Hematopoietic multipotent progenitor cell treated with erythropoietin and hydrocortisone succinate and interleukin-3 and kit ligand, for 6 days (in vitro differentiated cells): Measurements from ENCODE around the gene LDLRAD3.

Source experiments
- DNase-seq: peaks from one replicate; pipeline ENCODE4 v3.0.0-alpha.2; 2015

Gene LDLRAD3

GRCh38 chr11:36219996-36220395 lies 276.1 kb downstream of the LDLRAD3 start:
- no peak for DNase-seq

DNA sequence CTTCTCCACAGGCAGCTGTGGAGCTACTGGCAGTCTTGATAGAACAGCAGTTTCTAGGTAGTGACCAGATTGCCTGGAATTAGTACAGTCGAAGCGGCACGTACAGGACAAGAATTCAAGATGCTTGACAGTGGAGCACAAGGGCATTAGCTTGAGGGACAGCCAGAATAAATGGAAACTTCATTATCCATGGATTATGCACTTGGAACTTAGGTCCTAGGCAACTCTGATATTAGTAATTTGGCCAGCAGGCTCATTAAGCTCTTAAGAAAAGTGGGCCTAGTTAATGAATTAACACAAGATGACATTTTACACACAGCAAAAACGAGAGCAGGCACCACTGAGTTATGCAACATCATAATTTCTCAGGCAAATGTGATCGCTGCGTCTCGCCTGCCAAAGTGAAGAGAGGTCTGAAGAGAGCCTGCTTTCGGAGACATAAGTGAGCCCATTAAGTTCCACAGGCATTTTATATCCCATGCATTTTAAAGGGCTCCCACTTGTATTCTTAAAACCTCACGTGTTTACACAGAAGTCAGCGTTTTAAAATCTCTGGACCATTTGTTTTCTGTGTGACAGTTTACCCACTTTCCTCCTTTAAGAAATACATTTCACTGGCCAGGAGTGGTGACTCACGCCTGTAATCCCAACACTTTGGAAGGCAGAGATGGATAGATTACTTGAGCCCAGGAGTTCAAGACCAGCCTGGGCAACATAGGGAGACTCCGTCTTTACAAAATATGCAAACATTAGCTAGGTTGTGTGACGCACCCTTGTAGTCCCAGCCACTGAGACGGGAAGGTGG lies 279.2 kb downstream of the LDLRAD3 start:
- DNase-seq = no peak

GRCh38 chr11:36224209-36224882 lies 280.5 kb downstream of the LDLRAD3 start:
- DNase-seq = no peak

DNA sequence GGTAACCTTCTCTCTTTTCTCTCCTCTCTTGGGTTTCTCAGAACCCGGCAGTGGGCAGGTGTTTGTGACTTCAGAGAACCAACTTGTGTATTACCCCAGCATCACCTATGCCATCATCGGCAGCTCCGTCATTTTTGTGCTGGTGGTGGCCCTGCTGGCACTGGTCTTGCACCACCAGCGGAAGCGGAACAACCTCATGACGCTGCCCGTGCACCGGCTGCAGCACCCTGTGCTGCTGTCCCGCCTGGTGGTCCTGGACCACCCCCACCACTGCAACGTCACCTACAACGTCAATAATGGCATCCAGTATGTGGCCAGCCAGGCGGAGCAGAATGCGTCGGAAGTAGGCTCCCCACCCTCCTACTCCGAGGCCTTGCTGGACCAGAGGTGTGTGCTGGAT lies 283.2 kb downstream of the LDLRAD3 start:
- no peak for DNase-seq

- no peak for DNase-seq
Measured at GRCh38 chr11:36228689-36229088, 284.8 kb downstream of the LDLRAD3 start.

DNA sequence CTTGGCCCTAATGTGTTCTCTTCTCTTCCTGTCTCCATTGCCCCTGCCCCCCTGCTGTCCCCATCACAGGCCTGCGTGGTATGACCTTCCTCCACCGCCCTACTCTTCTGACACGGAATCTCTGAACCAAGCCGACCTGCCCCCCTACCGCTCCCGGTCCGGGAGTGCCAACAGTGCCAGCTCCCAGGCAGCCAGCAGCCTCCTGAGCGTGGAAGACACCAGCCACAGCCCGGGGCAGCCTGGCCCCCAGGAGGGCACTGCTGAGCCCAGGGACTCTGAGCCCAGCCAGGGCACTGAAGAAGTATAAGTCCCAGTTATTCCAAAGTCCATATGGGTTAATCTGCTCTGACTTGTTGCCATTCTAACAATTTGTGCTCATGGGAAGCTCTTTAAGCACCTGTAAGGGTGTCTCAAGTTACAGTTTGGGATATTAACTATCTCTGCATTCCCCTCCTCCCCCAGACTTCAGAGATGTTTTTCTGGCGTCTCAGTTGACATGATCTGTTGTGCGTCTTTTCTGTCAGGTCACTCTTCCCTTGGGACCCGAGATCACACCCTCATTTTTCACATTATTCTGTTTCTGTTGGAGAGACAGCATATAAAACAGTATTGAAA lies 285.3 kb downstream of the LDLRAD3 start:
- no peak for DNase-seq

DNA sequence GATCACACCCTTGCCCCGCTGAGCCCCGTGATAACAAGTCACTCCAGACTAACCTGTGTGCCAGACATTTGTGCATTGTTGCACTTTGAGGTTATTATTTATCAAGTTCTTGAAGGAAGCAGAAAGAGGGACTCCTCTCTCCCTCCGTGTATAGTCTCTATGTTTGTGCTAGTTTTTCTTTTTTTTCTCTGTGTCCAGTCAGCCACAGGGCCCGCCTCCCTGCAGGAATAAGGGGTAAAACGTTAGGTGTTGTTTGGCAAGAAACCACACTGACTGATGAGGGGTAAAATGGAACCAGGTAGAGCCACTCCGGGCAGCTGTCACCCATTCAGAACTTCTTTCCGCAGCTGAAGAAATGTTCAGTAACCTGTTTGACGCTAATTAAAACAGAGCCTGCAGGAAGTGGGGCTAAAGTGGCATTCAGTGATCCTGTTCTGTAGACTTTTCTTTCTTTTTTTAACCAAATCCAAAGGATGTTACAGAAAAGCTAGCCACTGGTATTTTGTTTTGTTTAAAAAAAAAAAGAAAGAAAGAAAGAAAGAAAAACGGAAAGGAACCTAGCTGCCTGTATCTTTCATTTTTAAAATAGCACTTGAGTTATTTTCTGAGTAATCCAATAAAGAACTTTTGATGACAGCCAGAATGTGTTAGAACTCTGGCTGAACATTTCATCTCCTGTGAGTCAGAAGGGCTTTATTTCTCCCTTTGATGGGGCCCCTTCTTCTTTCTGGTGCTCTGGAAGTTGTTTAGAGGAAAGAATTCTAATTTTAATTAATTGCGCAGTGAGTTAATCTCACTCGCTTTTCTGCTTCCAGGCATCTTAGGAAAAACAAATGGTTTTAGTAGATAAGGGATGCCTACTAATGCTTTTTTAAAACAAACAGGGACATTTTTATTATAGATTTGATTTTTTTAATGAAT lies 287.2 kb downstream of the LDLRAD3 start:
- no peak for DNase-seq

DNA sequence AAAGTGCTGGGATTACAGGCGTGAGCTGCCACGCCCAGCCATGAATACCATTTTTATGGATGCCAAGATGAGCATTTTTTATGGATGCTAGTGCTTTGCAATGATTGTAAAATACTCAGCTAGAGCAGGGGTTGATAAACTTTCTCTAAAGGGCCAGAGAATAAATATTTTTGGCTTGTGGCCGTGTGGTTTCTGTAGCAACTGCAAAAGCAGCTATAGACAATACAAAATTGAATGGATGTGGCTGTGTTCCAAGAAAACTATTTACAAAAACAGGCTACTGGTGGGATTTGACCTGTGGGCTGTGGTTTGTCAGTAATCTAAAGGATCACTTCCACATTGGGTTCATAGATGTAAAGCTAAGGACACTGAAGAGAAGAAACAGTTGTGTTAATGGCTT lies 289.3 kb downstream of the LDLRAD3 start:
- DNase-seq = no peak

DNA sequence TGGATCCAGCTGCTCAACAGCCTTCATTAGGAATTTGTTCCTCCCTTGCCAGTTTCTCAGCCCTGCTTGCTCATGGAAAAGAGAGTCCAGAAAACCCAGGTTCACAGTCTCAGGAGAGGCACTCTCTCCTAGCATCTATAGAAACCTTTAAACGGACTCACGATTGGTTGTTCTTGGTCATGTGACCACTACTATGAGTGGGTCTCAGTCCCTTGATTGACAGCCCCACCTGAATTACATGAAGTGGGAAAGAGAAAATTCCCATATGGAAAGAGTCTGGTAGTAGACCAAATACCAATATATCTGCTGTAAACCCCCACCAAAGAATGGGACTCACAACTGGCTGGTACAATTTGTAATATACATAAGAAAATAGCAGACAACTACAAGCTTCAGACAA lies 291.0 kb downstream of the LDLRAD3 start:
- DNase-seq = no peak

GRCh38 chr11:36235750-36236149 lies 291.9 kb downstream of the LDLRAD3 start:
- DNase-seq = no peak

- DNase-seq = no peak
Measured at GRCh38 chr11:36237391-36237790, 293.5 kb downstream of the LDLRAD3 start.

- no peak for DNase-seq
Measured at GRCh38 chr11:36238036-36238631, 294.3 kb downstream of the LDLRAD3 start.

GRCh38 chr11:36238881-36239280 lies 295.0 kb downstream of the LDLRAD3 start:
- DNase-seq = no peak

- DNase-seq = no peak
Measured at GRCh38 chr11:36239636-36240035, 295.8 kb downstream of the LDLRAD3 start.

DNA sequence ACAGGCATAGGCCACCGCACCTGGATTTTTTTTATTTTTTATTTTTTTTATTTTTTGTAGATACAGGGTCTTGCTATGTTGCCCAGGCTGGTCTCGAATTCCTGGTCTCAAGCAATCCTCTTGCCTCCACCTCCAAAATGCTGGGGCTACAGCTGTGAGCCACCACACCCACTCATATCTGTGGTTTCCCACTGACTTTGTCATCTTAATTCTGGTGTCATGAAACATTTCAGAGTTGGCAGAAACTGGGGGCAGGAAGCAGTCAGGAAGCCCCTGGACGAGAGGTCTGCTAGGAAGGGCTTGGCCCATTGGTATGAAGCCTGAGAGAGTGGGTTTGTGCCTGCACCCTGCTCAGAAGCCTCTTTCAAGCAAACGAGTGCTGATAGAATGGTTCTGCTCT lies 296.3 kb downstream of the LDLRAD3 start:
- DNase-seq = peak; percentile 13

GRCh38 chr11:36240801-36241200 lies 296.9 kb downstream of the LDLRAD3 start:
- no peak for DNase-seq

- DNase-seq = no peak
Measured at GRCh38 chr11:36241497-36241896, 297.6 kb downstream of the LDLRAD3 start.

- no peak for DNase-seq
Measured at GRCh38 chr11:36243641-36244040, 299.8 kb downstream of the LDLRAD3 start.

DNA sequence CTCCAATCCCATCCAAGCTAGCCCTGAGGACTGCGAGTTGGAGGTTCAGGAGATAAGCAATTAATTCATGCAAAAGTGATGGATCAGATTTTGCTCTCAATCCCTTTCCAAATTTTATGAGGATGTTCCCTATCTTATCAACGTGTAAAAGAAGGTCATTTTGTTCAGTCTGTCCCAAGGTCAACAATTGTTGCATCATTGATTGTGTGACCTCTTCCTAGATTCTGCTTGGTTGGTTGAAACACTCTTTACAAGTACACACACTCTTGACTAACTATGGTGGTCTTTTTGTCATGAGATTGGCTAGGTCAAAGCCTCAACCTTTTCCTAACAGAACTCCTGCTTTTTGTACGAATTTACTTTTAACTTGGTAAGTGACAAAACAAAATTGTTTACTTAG lies 303.6 kb downstream of the LDLRAD3 start:
- no peak for DNase-seq

- no peak for DNase-seq
Measured at GRCh38 chr11:36248436-36248835, 304.6 kb downstream of the LDLRAD3 start.

DNA sequence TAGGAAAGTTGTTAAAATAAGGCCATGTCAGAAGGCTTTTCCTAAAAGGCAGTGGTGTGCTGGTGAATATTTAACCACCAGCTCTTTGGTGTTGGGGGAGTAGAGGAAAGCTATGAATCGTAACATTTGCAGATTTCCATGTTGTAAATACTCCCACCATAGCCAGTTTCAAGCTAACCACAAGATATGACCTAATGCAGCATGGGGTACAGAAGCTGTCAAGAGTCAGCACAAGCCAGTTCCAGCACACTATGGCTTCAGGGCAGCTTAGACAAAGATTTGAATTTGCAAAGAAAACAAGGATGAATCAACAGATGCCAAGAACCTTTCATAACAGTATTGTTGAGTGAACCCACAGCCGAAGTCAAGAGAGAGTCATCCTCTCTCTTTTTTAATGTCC lies 305.4 kb downstream of the LDLRAD3 start:
- no peak for DNase-seq

DNA sequence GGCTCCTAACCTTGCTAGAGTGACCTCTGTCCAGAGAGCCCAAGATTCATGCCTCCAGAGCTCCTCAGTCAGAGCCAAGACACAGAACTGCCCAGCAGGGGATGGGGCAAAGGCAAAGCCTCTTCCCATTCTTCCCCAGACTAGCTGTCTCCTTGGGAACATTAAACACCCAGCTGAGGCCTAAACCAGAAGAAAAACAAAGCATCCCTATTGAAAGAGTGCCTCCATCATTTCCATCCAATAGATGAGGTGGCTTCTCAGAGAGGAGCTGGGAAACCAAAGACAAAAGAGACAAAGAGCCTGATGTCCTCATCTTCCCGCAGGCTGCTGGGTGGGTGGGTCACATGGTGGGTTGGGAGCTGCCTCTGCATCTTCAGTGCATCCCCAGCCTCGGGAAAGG lies 308.0 kb downstream of the LDLRAD3 start:
- DNase-seq = no peak

DNA sequence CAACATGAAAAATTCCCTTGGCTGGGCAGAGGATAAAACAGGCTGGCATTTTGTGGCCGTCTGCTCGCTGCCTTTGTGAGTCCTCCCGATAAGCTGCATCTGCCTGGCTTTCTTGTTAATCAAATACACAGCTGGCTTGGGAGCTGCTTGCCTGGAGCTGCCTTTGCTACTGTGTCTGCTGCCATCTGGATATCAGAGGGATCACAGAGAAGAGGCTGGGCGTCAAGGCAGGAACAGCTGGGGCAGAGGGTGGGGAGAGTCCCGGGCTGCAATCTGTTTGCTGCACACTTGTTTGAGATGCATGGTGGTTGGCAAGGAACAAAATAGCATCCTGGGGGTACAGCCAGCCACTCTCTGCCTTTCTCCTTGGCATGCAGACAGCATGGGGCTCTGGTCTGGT lies 309.4 kb downstream of the LDLRAD3 start:
- DNase-seq = peak; percentile 60
